Activated CD4-positive, alpha-beta T cell treated with anti-CD3 and anti-CD28 coated beads, Interleukin-2, Interleukin-4, amounts not matched to agents 100 ng/mL and 50 ng/mL, durations not matched to agents 16 hours and 8 hours (primary cell): ENCODE data around the gene FARP1.

ENCODE experiments used
- DNase-seq: peaks from one replicate; pipeline ENCODE4 v3.0.0-alpha.2; 2020; ENCODE audit warnings: low spot score

FARP1 gene

GRCh38 chr13:98133946-98134345 lies 8.9 kb upstream of the FARP1 start:
- no peak for DNase-seq

- DNase-seq, result no peak
Observed at GRCh38 chr13:98134901-98135300, 8.0 kb upstream of the FARP1 start.

GRCh38 chr13:98141091-98141490 lies 1.8 kb upstream of the FARP1 start:
- DNase-seq, result no peak

GRCh38 chr13:98141509-98142379 lies 1.1 kb upstream of the FARP1 start:
- DNase-seq, result no peak

GRCh38 chr13:98143157-98143553 lies 261 bp downstream of the FARP1 start:
- DNase-seq, result no peak

GRCh38 chr13:98143601-98144026 lies 720 bp downstream of the FARP1 start:
- DNase-seq, result no peak

- no peak for DNase-seq
Observed at GRCh38 chr13:98144027-98144741, 1.3 kb downstream of the FARP1 start.

GRCh38 chr13:98144801-98145350 lies 2.0 kb downstream of the FARP1 start:
- no peak for DNase-seq

- DNase-seq, result no peak
Observed at GRCh38 chr13:98147521-98147920, 4.6 kb downstream of the FARP1 start.

GRCh38 chr13:98150832-98151479 lies 8.1 kb downstream of the FARP1 start:
- DNase-seq, result no peak

- no peak for DNase-seq
Observed at GRCh38 chr13:98155475-98156109, 12.7 kb downstream of the FARP1 start.

GRCh38 chr13:98156259-98156658 lies 13.4 kb downstream of the FARP1 start:
- no peak for DNase-seq

GRCh38 chr13:98157188-98157587 lies 14.3 kb downstream of the FARP1 start:
- no peak for DNase-seq

- DNase-seq, result no peak
Observed at GRCh38 chr13:98157609-98158008, 14.7 kb downstream of the FARP1 start.

GRCh38 chr13:98158172-98158899 lies 15.4 kb downstream of the FARP1 start:
- no peak for DNase-seq

GRCh38 chr13:98162935-98163334 lies 20.0 kb downstream of the FARP1 start:
- DNase-seq, result no peak

- no peak for DNase-seq
Observed at GRCh38 chr13:98169331-98169730, 26.4 kb downstream of the FARP1 start.

GRCh38 chr13:98171900-98172589 lies 29.2 kb downstream of the FARP1 start:
- no peak for DNase-seq

GRCh38 chr13:98172590-98173422 lies 29.9 kb downstream of the FARP1 start:
- DNase-seq, result no peak
